Liver (tissue), 9 donors: Measurements from ENCODE around the gene UBE3B. TPM values are rescaled to one million over a fixed set of nuclear protein-coding genes. Genes with fewer than 3 reads are reported as not detected.

Source experiments
- DNase-seq: peaks from one replicate; pipeline ENCODE4 v3.0.0-alpha.2; 2017; ENCODE audit warnings: low spot score
- H3K27ac ChIP-seq, 2 donors: one replicate each; pipeline ENCODE4 v1.7.0; 2013; ENCODE audit warnings: inconsistent platforms in 2 of 2, low read length in 2 of 2, control low read depth in 1 of 2, low read depth in 1 of 2, mild to moderate bottlenecking in 1 of 2
- H3K27me3 ChIP-seq, 4 donors: one replicate each; pipeline versions ENCODE4 v1.6.1 to v1.7.0; 2013; ENCODE audit warnings: low read length in 3 of 4, inconsistent platforms in 1 of 4, mild to moderate bottlenecking in 1 of 4, moderate library complexity in 1 of 4; ENCODE audit not compliant: control insufficient read depth in 4 of 4, insufficient read depth in 4 of 4
- H3K36me3 ChIP-seq, 4 donors: one replicate each; pipeline versions ENCODE4 v1.6.1 to v1.7.0; 2013; ENCODE audit warnings: low read length in 3 of 4, mild to moderate bottlenecking in 3 of 4, low read depth in 1 of 4, moderate library complexity in 1 of 4; ENCODE audit not compliant: control insufficient read depth in 4 of 4, insufficient read depth in 3 of 4
- H3K4me1 ChIP-seq, 4 donors: one replicate each; pipeline versions ENCODE4 v1.6.1 to v1.7.0; 2013; ENCODE audit warnings: low read length in 3 of 4, mild to moderate bottlenecking in 3 of 4, moderate library complexity in 1 of 4; ENCODE audit not compliant: control insufficient read depth in 4 of 4, insufficient read depth in 4 of 4
- H3K4me3 ChIP-seq, 3 donors: one replicate each; pipeline versions ENCODE4 v1.6.1 to v1.7.0; 2013; ENCODE audit warnings: low read length in 3 of 3, control low read depth in 1 of 3, low read depth in 1 of 3, mild to moderate bottlenecking in 1 of 3
- H3K9ac ChIP-seq, 2 donors: one replicate each; pipeline ENCODE4 v1.7.0; 2013; ENCODE audit warnings: low read length in 2 of 2, mild to moderate bottlenecking in 2 of 2, moderate library complexity in 2 of 2, control low read depth in 1 of 2, low read depth in 1 of 2
- H3K9me3 ChIP-seq, 4 donors: one replicate each; pipeline versions ENCODE4 v1.6.1 to v1.7.0; 2013; ENCODE audit warnings: low read length in 3 of 4; ENCODE audit not compliant: control insufficient read depth in 4 of 4
- ATF3 ChIP-seq: IDR thresholded peaks from 2 replicates; pipeline ENCODE4 v1.6.1; 2016; ENCODE audit warnings: antibody characterized with exemption
- EGR1 ChIP-seq, 2 donors: IDR thresholded peaks; 2 replicates each; pipeline ENCODE4 v1.6.1; 2016 to 2018; ENCODE audit warnings: antibody characterized with exemption in 2 of 2, low read depth in 2 of 2
- FOXA1 ChIP-seq: IDR thresholded peaks from 2 replicates; pipeline ENCODE4 v1.6.1; 2016; ENCODE audit warnings: antibody characterized with exemption
- FOXA2 ChIP-seq: IDR thresholded peaks from 2 replicates; pipeline ENCODE4 v1.6.1; 2016; ENCODE audit warnings: antibody characterized with exemption
- GABPA ChIP-seq, 2 donors: IDR thresholded peaks in 1 of 2; conservative IDR thresholded peaks in 1 of 2; 2 replicates each; pipeline ENCODE4 v1.6.1; 2016; ENCODE audit warnings: antibody characterized with exemption in 2 of 2, mild to moderate bottlenecking in 1 of 2, moderate library complexity in 1 of 2
- HNF4A ChIP-seq, 2 donors: conservative IDR thresholded peaks; 2 replicates each; pipeline ENCODE4 v1.6.1; 2016; ENCODE audit warnings: antibody characterized with exemption in 2 of 2, mild to moderate bottlenecking in 2 of 2
- HNF4G ChIP-seq: IDR thresholded peaks from 2 replicates; pipeline ENCODE4 v1.6.1; 2016; ENCODE audit warnings: antibody characterized with exemption
- JUND ChIP-seq, 2 donors: IDR thresholded peaks; 2 replicates each; pipeline ENCODE4 v1.6.1; 2016; ENCODE audit warnings: antibody characterized with exemption in 2 of 2
- NR2F2 ChIP-seq: IDR thresholded peaks from 2 replicates; pipeline ENCODE4 v1.6.1; 2016; ENCODE audit warnings: antibody characterized with exemption
- RAD21 ChIP-seq, 2 donors: IDR thresholded peaks; 2 replicates each; pipeline ENCODE4 v1.6.1; 2016; ENCODE audit warnings: antibody characterized with exemption in 2 of 2, mild to moderate bottlenecking in 2 of 2
- REST ChIP-seq: IDR thresholded peaks from 2 replicates; pipeline ENCODE4 v1.6.1; 2016; ENCODE audit warnings: antibody characterized with exemption, mild to moderate bottlenecking
- RXRA ChIP-seq, 2 donors: IDR thresholded peaks; 2 replicates each; pipeline ENCODE4 v1.6.1; 2017 to 2018; ENCODE audit warnings: antibody characterized with exemption in 2 of 2, mild to moderate bottlenecking in 1 of 2
- SP1 ChIP-seq: IDR thresholded peaks from 2 replicates; pipeline ENCODE4 v1.6.1; 2018; ENCODE audit warnings: antibody characterized with exemption, mild to moderate bottlenecking
- TAF1 ChIP-seq: conservative IDR thresholded peaks from 2 replicates; pipeline ENCODE4 v1.6.1; 2016; ENCODE audit warnings: antibody characterized with exemption, mild to moderate bottlenecking
- YY1 ChIP-seq: IDR thresholded peaks from 2 replicates; pipeline ENCODE4 v1.6.1; 2016; ENCODE audit warnings: antibody characterized with exemption, mild to moderate bottlenecking
- WGBS: extraction: QIAGEN DNeasy Blood & Tissue Kit; methylation state at CpG from one replicate; pipeline ENCODE4 v1.1.7; 2013; 5-methylcytosine and 5-hydroxymethylcytosine counted together
- polyA plus RNA-seq, 2 donors: library from polyadenylated mRNA; stranded (reverse) in 1 of 2; unstranded in 1 of 2; fragments of 200-250 nt in 1 of 2; fragments of >200 nt in 1 of 2; fragmentation: Nextera tagmentation in 1 of 2; extraction: Ambion mirVana in 1 of 2; gene quantifications; one replicate each; pipeline versions ENCODE4 v1.2.1 to v1.2.3, GENCODE V29; 2013 to 2015
- total RNA-seq, 2 donors: library from RNA; depleted of rRNA; stranded (reverse); fragments of >200 nt; gene quantifications; one replicate each; pipeline ENCODE4 v1.2.3, GENCODE V29; 2014
- TF ChIP-seq, protein P1 (sequence below): IDR thresholded peaks from 2 replicates; pipeline ENCODE4 v1.6.1; 2016; ENCODE audit warnings: antibody characterized with exemption
- TF ChIP-seq, protein P2 (sequence below): IDR thresholded peaks from 2 replicates; pipeline ENCODE4 v1.6.1; 2016; ENCODE audit warnings: antibody characterized with exemption
- TF ChIP-seq, protein P3 (sequence below): fragments of 150-350 bp; IDR thresholded peaks from 2 replicates; pipeline ENCODE4 v1.5.1; 2017; ENCODE audit warnings: improper control_type of control experiment, low read depth, low read length; ENCODE audit not compliant: missing input control
- donor health status: healthy.
- donor health status: healthy.
- donor health status: healthy.
- donor health status: healthy.
- donor health status: healthy.

The UBE3B gene
- total and polyA plus RNA-seq, 4 donors = 9.3 to 43.4 (median 24.1) TPM

DNA sequence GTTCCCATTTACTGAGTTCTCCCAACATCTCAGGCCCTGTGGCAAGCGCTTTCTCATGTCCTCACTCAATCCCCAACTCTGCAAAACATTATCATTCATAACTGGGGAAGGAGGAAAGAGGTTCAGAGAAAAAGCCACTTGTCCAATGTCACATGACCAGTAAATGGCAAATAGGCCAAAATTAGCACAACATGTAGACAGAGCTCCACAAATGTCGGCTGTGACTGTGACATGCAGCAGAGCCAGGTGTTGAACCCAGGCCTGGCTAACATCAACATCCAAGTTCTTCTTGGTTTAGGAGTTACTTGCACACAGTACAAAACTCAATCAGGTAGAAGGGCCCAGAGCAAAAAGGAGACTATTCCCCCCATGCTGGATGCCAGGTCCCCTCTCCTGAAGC lies 11.1 kb upstream of the UBE3B start:
- TF ChIP-seq FOXA1 = no peak
- no peak for TF ChIP-seq ATF3
- TF ChIP-seq REST = no peak
- TF ChIP-seq, protein P1, sequence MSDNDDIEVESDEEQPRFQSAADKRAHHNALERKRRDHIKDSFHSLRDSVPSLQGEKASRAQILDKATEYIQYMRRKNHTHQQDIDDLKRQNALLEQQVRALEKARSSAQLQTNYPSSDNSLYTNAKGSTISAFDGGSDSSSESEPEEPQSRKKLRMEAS = no peak
- no peak for TF ChIP-seq NR2F2
- TF ChIP-seq HNF4G = no peak
- TF ChIP-seq GABPA (IDR thresholded peaks at IDR 0.05 in 1 of 2, conservative IDR thresholded peaks at IDR 0.05 in 1 of 2) = no peak
- no peak for TF ChIP-seq SP1
- TF ChIP-seq, protein P2, sequence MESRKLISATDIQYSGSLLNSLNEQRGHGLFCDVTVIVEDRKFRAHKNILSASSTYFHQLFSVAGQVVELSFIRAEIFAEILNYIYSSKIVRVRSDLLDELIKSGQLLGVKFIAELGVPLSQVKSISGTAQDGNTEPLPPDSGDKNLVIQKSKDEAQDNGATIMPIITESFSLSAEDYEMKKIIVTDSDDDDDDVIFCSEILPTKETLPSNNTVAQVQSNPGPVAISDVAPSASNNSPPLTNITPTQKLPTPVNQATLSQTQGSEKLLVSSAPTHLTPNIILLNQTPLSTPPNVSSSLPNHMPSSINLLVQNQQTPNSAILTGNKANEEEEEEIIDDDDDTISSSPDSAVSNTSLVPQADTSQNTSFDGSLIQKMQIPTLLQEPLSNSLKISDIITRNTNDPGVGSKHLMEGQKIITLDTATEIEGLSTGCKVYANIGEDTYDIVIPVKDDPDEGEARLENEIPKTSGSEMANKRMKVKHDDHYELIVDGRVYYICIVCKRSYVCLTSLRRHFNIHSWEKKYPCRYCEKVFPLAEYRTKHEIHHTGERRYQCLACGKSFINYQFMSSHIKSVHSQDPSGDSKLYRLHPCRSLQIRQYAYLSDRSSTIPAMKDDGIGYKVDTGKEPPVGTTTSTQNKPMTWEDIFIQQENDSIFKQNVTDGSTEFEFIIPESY = no peak
- no peak for TF ChIP-seq JUND (IDR thresholded peaks at IDR 0.05)
- no peak for TF ChIP-seq EGR1 (IDR thresholded peaks at IDR 0.05; ENCODE audit: low read depth in 2 of 2)
- no peak for TF ChIP-seq FOXA2
- TF ChIP-seq YY1 = no peak
- no peak for TF ChIP-seq HNF4A (conservative IDR thresholded peaks at IDR 0.05)
- TF ChIP-seq RAD21 (IDR thresholded peaks at IDR 0.05) = no peak
- TF ChIP-seq RXRA (IDR thresholded peaks at IDR 0.05) = no peak
- TF ChIP-seq TAF1 = no peak
- TF ChIP-seq, protein P3, sequence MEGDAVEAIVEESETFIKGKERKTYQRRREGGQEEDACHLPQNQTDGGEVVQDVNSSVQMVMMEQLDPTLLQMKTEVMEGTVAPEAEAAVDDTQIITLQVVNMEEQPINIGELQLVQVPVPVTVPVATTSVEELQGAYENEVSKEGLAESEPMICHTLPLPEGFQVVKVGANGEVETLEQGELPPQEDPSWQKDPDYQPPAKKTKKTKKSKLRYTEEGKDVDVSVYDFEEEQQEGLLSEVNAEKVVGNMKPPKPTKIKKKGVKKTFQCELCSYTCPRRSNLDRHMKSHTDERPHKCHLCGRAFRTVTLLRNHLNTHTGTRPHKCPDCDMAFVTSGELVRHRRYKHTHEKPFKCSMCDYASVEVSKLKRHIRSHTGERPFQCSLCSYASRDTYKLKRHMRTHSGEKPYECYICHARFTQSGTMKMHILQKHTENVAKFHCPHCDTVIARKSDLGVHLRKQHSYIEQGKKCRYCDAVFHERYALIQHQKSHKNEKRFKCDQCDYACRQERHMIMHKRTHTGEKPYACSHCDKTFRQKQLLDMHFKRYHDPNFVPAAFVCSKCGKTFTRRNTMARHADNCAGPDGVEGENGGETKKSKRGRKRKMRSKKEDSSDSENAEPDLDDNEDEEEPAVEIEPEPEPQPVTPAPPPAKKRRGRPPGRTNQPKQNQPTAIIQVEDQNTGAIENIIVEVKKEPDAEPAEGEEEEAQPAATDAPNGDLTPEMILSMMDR = no peak
- Histone ChIP-seq H3K36me3 (peaks cover 2 to 21% (median 14%) of the 10 kb centered on the region in 4 donors), H3K9me3 (no peaks in the 10 kb centered on the region), H3K4me1 (peaks cover 6 to 27% (median 12%) of the 10 kb centered on the region in 4 donors), H3K27me3 (no peaks in the 10 kb centered on the region), H3K9ac (no peak overlapping the region), H3K27ac (no peak overlapping the region), H3K4me3 (no peak overlapping the region)
- DNase-seq = no peak
- WGBS = 88% methylated on average over 2 of the region's 2 CpGs
